ENCODE measurements around the gene MAP2K4. TPM values are rescaled to one million over a fixed set of nuclear protein-coding genes. Genes with fewer than 3 reads are reported as not detected.

Gene MAP2K4
- total RNA-seq, 4 donors from 2014 or later = 25.2 to 43.0 (median 33.2) TPM

GRCh38 chr17:12055889-12056288 lies 35.2 kb downstream of the MAP2K4 start:
- Histone ChIP-seq H3K27ac (no peak overlapping the region), H3K36me3 (peaks cover 0 to 16% (median 0%) of the 10 kb centered on the region in 3 donors), H3K4me3 (no peak overlapping the region), H3K27me3 (no peaks in the 10 kb centered on the region), H3K9me3 (no peaks in the 10 kb centered on the region), H3K4me1 (peaks cover 0 to 32% (median 0%) of the 10 kb centered on the region in 3 donors)
- TF ChIP-seq CTCF (IDR thresholded peaks at IDR 0.05) (no peak), POLR2A (IDR thresholded peaks at IDR 0.05) (no peak)
- intact Hi-C loops (cut with DNase I) = no loop called here
- DNase-seq = no peak

- no peaks in the 10 kb centered on the region for H3K9me3 ChIP-seq
- TF ChIP-seq POLR2A (IDR thresholded peaks at IDR 0.05) (no peak), CTCF (IDR thresholded peaks at IDR 0.05) (no peak)
- no peak overlapping the region for H3K4me3 ChIP-seq
- no peak for DNase-seq
- no peak overlapping the region for H3K27ac ChIP-seq
- H3K4me1 ChIP-seq = peaks cover 0 to 19% (median 0%) of the 10 kb centered on the region in 3 donors
- intact Hi-C loops (cut with DNase I) = no loop called here
- H3K27me3 ChIP-seq = no peaks in the 10 kb centered on the region
- peaks cover 0 to 24% (median 0%) of the 10 kb centered on the region in 3 donors for H3K36me3 ChIP-seq
- 94 to 100% methylated on average over 1 of the region's 1 CpG for WGBS, 2 donors
Observed at GRCh38 chr17:12057520-12057919, 36.8 kb downstream of the MAP2K4 start.

- TF ChIP-seq POLR2A (IDR thresholded peaks at IDR 0.05) = no peak
- TF ChIP-seq CTCF (IDR thresholded peaks at IDR 0.05) = no peak
- no peak for DNase-seq
- no peak overlapping the region for H3K27ac ChIP-seq
- peaks cover 0 to 14% (median 0%) of the 10 kb centered on the region in 3 donors for H3K4me1 ChIP-seq
- intact Hi-C loops (cut with DNase I) = no loop called here
- no peak overlapping the region for H3K4me3 ChIP-seq
- no peaks in the 10 kb centered on the region for H3K27me3 ChIP-seq
- peaks cover 0 to 32% (median 0%) of the 10 kb centered on the region in 3 donors for H3K36me3 ChIP-seq
- H3K9me3 ChIP-seq = no peaks in the 10 kb centered on the region
Observed at GRCh38 chr17:12058535-12058934, 37.9 kb downstream of the MAP2K4 start.

- no peak for TF ChIP-seq CTCF (IDR thresholded peaks at IDR 0.05)
- no peak for TF ChIP-seq POLR2A (IDR thresholded peaks at IDR 0.05)
- DNase-seq = no peak
- intact Hi-C loops (cut with DNase I) = no loop called here
- H3K4me1 ChIP-seq = peaks cover 0 to 4% (median 0%) of the 10 kb centered on the region in 3 donors
- no peaks in the 10 kb centered on the region for H3K9me3 ChIP-seq
- no peaks in the 10 kb centered on the region for H3K27me3 ChIP-seq
- 92 to 100% methylated on average over 3 of the region's 3 CpGs for WGBS, 2 donors
- H3K36me3 ChIP-seq = peaks cover 0 to 53% (median 0%) of the 10 kb centered on the region in 3 donors
- H3K27ac ChIP-seq = no peak overlapping the region
- no peak overlapping the region for H3K4me3 ChIP-seq
Observed at GRCh38 chr17:12062249-12062648, 41.6 kb downstream of the MAP2K4 start.

- Histone ChIP-seq H3K4me1 (no peaks in the 10 kb centered on the region), H3K27me3 (no peaks in the 10 kb centered on the region), H3K4me3 (no peak overlapping the region), H3K36me3 (peaks cover 0 to 47% (median 0%) of the 10 kb centered on the region in 3 donors), H3K27ac (no peak overlapping the region), H3K9me3 (no peaks in the 10 kb centered on the region)
- TF ChIP-seq CTCF (IDR thresholded peaks at IDR 0.05) (no peak), POLR2A (IDR thresholded peaks at IDR 0.05) (no peak)
- intact Hi-C loops (cut with DNase I) = no loop called here
- no peak for DNase-seq
- WGBS, 2 donors = 93% methylated on average over 2 of the region's 2 CpGs
Observed at GRCh38 chr17:12064395-12064794, 43.7 kb downstream of the MAP2K4 start.
